Activated naive CD8-positive, alpha-beta T cell treated with anti-CD3 and anti-CD28 coated beads, Interleukin-2, amount 50 U/mL, for 16 hours (primary cell): ENCODE measurements around the gene OR2D3.
"Not testable (repeated sequence)": the region's sequence is repeated elsewhere in the genome, so short reads cannot be mapped to it uniquely, and the experiment has no call there.

ENCODE experiments used
- DNase-seq: peaks from one replicate; pipeline ENCODE4 v3.0.0-alpha.2; 2020; ENCODE audit warnings: low read depth, low spot score

The OR2D3 gene

DNA sequence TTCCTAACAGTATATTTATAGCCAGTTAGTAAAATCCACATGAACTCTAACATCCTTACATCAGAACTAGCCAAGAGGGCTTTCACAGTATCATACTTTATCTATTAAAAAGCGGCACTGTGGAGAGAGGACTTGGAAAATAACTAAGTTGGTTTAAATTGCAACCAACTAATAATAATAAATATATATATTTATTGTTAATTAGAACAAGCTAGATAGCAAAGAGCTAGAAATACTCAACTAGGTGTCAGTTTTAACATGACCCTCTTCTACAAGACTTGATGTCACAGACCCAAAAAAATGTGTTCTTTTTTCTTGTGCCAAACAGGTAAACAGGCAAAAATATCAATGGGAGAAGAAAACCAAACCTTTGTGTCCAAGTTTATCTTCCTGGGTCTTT is at the start of gene OR2D3:
Gene OR2D3, plus strand, starts transcription at position 301 of the 400 bp plus-strand sequence. Its CDS starts 0 bp downstream, at position 301.
- DNase-seq: no peak

- DNase-seq: no peak
Observed at GRCh38 chr11:6871278-6871677, 49.5 kb upstream of the OR2D3 start.

GRCh38 chr11:6875761-6876160 is 45.0 kb upstream of the OR2D3 start:
- DNase-seq: no peak

GRCh38 chr11:6876325-6876724 is 44.5 kb upstream of the OR2D3 start, which contains the start of gene OR10A4:
Gene OR10A4 (plus strand): TSS chr11:6876625. CDS start chr11:6876648, 23 bp downstream.
- no peak for DNase-seq

DNA sequence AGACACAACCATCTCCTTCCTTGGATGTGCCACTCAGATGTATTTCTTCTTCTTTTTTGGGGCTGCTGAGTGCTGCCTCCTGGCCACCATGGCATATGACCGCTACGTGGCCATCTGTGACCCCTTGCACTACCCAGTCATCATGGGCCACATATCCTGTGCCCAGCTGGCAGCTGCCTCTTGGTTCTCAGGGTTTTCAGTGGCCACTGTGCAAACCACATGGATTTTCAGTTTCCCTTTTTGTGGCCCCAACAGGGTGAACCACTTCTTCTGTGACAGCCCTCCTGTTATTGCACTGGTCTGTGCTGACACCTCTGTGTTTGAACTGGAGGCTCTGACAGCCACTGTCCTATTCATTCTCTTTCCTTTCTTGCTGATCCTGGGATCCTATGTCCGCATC is 43.9 kb upstream of the OR2D3 start:
- DNase-seq: no peak

GRCh38 chr11:6882751-6883150 is 38.1 kb upstream of the OR2D3 start:
- DNase-seq: no peak

DNA sequence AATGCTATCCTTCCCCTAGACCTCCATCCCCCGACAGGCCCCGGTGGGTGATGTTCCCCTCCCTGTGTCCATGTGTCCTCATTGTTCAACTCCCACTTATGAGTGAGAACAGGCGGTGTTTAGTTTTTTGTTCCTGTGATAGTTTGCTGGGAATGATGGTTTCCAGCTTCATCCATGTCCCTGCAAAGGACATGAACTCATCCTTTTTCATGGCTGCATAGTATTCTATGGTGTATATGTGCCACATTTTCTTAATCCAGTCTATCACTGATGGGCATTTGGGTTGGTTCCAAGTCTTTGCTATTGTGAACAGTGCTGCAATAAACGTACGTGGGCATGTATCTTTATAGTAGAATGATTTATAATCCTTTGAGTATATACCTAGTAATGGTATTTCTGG is 33.1 kb upstream of the OR2D3 start:
- not testable (repeated sequence) for DNase-seq

DNA sequence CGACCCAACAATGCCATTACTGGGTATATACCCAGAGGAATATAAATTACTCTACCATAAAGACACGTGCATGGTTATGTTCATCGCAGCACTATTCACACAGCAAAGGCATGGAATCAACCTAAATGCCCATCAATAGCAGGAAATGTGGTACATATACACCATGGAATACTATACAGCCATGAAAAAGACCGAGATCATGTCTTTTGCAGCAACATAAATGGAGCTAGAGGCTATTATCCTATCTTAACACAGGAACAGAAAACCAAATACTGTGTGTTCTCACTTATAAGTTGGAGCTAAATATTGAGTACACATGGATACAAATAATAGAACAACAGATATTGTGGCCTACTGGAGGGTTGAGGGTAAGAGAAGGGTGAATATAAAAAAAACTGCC is 32.0 kb upstream of the OR2D3 start:
- no peak for DNase-seq

- DNase-seq: no peak
Observed at GRCh38 chr11:6889835-6890234, 31.0 kb upstream of the OR2D3 start.

- no peak for DNase-seq
Observed at GRCh38 chr11:6892400-6892799, 28.4 kb upstream of the OR2D3 start, which contains the start of gene OR2D2. Gene OR2D2 (minus strand): TSS chr11:6892500. CDS start chr11:6892500, 0 bp downstream.

- DNase-seq: no peak
Observed at GRCh38 chr11:6894097-6894496, 26.7 kb upstream of the OR2D3 start.

DNA sequence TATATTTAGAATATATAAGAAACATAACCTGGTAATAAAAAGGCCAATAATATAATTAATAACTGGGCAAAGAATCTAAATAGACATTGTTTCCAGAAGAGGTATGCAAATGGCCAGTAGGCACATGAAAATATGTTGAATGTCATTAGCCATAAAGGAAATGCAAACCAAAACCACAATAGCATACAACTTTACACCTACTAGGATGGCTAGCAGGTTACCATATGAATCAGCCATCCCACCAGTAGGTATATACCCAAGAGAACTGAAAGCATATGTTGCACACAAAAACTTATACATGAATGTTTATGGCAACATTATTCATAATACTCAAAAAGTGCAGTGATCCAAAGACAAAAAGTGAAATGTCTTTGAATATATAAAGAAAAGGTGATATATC is 25.8 kb upstream of the OR2D3 start:
- no peak for DNase-seq

GRCh38 chr11:6898911-6899310 is 21.9 kb upstream of the OR2D3 start:
- DNase-seq: no peak

DNA sequence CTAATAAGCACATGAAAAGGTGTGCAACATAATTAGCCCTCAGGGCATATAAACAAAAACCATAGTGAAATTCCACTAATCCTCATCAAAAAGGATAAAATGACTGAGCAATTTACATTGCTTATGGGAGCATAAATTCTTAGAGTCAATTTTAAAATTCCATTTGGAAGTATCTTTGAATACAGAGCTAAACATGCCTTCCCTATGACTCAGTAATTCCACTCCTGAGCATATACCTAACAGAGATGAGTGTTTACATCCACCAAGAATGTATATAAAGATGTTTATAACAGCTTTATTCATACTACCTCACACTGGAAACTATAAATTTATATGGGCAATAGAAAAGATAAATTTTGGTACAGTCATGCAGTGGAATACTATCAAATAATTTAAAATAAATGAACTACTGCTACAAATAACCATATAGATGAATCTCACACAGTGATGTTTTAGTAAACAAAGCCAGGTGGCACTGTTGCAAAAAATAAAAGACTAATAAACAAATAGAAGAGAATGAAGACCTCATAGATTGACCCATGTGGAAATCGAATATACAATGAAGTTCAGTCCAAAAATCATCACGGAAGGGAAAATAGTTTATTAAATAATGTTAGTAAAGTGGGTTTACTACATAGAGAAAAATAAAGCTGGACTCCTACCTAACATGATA is 20.3 kb upstream of the OR2D3 start:
- no peak for DNase-seq

DNA sequence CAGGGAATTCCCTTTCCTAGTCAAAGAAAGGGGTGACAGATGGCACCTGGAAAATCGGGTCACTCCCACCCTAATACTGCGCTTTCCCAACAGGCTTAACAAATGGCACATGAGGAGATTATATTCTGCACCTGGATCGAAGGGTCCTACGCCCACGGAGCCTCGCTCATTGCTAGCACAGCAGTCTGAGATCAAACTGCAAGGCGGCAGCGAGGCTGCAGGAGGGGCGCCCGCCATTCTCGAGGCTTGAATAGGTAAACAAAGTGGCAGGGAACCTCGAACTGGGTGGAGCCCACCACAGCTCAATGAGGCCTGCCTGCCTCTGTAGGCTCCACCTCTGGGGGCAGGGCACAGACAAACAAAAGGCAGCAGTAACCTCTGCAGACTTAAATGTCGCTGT is 16.0 kb upstream of the OR2D3 start:
- not testable (repeated sequence) for DNase-seq

DNA sequence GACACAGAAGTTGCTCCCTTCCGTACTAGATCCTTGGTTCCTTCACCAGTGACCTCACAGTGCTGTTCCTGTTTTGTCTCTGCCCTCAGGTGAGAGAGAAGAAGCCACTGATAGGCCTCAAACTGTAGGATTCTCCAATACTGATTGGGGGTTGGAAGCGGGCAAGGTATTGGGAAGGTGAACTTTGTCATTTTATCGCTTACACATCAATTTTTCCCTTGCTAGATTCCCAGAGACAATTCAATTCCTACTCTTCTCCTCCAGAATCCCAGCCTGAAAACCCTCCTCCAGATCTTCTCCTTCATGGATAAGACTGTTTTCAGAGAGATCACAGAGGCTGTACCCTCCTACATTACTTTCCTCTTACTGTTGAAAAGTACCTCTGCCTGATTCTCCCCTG is 9.4 kb upstream of the OR2D3 start:
- DNase-seq: no peak

- DNase-seq: no peak
Observed at GRCh38 chr11:6911948-6912347, 8.9 kb upstream of the OR2D3 start.

DNA sequence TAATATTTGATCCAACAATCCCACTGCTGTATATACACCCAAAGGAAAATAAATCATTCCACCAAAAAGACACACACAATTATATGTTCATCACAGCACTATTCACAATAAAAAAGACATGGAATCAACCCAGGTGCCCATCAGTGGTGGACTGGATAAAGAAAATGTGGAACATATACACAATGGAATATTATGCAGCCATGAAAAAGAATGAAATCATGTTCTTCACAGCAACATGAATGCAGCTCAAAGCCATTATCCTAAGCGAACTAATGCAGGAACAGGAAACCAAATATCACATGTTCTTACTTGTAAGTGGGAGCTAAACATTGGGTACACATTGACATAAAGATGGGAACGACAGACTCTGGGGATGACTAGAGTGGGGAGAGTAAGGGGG is 1.1 kb upstream of the OR2D3 start:
- DNase-seq: no peak

GRCh38 chr11:6925007-6925577 is 4.3 kb downstream of the OR2D3 start:
- no peak for DNase-seq

DNA sequence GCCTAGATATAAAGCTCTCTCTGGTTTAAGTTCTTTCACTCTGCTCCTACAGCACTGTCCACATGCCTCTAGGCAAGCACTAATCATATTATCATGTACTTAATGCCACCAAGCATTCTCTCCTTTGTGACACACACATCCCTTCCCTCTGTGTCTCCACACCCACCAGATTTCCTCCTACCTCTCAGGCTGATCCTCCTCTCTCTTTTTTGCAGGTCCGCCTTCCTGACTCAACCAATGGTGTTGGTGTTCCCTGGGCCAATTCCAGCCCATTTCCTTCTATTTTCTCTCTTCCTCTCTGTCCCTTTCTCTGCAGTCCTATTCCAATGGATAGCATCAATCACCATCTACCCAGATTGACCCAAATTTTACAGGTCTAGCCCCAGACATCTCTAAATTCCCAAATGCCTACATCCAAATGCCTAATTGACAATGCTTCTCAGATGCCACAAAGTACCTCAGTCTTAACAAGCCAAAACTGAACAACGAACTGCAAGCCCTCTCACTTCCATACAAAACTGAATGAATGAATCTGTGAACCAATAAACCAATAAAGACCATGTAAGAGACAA is 4.9 kb downstream of the OR2D3 start:
- no peak for DNase-seq

DNA sequence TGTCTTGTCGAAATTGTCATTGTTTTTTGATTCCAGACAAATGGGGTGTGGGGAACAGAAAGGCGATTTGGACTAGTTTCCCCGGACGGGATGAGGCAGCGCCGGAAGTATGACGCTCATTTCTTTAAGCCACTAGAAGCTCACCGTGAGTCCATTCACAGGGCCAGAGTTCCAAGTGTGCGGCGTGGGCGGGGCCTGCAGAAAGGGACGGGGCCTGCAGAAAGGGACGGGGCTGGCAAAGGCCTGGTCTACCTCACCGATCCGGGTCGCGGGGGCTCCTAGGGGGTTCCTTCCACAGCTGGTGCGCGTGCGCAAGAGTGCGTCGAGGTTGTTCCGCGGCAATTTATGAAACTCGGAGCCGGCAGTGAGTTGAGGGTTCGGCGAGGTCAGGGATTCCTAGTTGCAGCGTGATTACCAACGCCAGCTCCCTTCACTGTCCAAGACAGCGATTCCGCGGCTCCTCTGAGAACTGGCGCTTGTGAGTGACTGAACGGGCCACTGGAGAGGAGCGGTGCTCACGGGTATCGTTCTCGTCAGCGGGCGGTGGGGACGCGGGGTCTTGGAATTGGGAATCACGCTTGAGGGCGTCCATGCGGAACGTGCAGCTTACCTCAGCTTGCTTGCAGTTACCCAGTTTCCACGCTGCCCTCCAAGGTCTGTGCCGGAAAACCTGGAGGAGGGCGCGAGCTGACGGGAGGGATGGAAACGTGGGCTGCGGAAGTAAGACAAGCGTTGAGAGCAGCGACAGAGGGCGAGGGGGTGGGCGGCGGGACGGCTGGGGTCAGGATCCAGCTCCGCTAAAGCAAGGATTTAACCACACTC is 5.6 kb downstream of the OR2D3 start, which contains the start of gene ZNF215:
Gene ZNF215, plus strand, starts transcription at position 219 of the 822 bp plus-strand sequence. CDS start 5,847 bp downstream, outside the sequence.
- no peak for DNase-seq

DNA sequence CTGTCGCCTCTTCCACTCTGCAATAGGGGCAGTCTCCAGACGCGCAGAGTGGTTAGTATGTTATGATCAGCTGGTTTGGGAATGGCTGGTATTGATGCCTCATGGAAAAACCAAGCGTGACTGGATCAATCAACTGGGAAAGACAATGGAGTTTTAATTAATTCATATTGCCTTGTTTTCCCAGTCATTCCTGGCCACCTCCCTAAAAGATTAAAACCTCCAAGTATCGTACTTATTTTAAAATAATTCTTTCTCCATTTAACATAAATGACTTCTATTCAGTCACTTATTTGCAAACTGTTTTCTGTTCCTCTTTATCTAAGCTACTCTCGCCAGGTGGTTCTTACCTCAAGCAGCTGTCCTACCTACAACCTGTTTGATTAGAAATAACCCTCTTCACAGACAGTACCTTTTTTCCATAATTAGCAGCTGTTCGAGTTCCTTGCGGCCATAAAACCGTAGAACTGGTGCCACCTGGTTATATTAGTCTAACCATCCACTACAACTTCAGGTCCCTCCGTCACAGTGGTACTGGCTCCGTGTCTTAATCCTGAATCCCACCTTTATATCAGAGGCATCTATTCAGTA is 6.3 kb downstream of the OR2D3 start:
- DNase-seq: no peak
